Activated CD4-positive, alpha-beta T cell treated with anti-CD3 and anti-CD28 coated beads for 36 hours (primary cell): ENCODE results near the gene ANKRD31. TPM values are rescaled to one million over a fixed set of nuclear protein-coding genes. Genes with fewer than 3 reads are reported as not detected.

Source experiments
- ATAC-seq: fragments of 200-7000 bp; cut with Tn5 transposase; one replicate; pipeline ENCODE4 v1.10.0; 2021; ENCODE audit warnings: mild to moderate bottlenecking, moderate library complexity
- CTCF ChIA-PET: fragments of 350-600 bp; sonication (Branson Sonifier 250); formaldehyde crosslinking; loops from one replicate; lab custom pipeline; 2021; ENCODE audit warnings: antibody characterized with exemption; lab: Charles Lee
- POLR2A ChIA-PET: fragments of 350-600 bp; sonication (Branson Sonifier 250); formaldehyde crosslinking; loops from one replicate; lab custom pipeline; 2021; ENCODE audit warnings: antibody characterized with exemption, inconsistent platforms; lab: Charles Lee
- DNase-seq: peaks from one replicate; pipeline ENCODE4 v3.0.0-alpha.2; 2020
- H3K27ac Mint-ChIP-seq: one replicate; pipeline ENCODE4 v1.8.0; 2021; ENCODE audit warnings: mixed read lengths
- H3K27me3 Mint-ChIP-seq: one replicate; pipeline ENCODE4 v1.8.0; 2021; ENCODE audit warnings: mixed read lengths
- H3K36me3 Mint-ChIP-seq: one replicate; pipeline ENCODE4 v1.8.0; 2021; ENCODE audit warnings: low read depth, mixed read lengths
- H3K4me1 Mint-ChIP-seq: one replicate; pipeline ENCODE4 v1.8.0; 2021; ENCODE audit warnings: mixed read lengths
- H3K4me3 Mint-ChIP-seq: one replicate; pipeline ENCODE4 v1.8.0; 2021; ENCODE audit warnings: mild to moderate bottlenecking, moderate library complexity, mixed read lengths
- H3K9me3 Mint-ChIP-seq: one replicate; pipeline ENCODE4 v1.8.0; 2021; ENCODE audit warnings: low read depth, mixed read lengths
- intact Hi-C, 2 experiments: fragments of 100-400 bp; cut with DNase I in 1 of 2; cut with micrococcal nuclease in 1 of 2; formaldehyde crosslinking; loops; one replicate each; pipeline versions ENCODE4 v1.14.2 to v1.15.1; 2022 to 2024; cut with DNase I, micrococcal nuclease
- total RNA-seq, 2 experiments: library from RNA; stranded (reverse); gene quantifications; one replicate each; pipeline ENCODE4 v1.2.3, GENCODE V29; 2021

Gene ANKRD31
- total RNA-seq, 2 experiments from 2014 or later = 0.66 to 0.67 TPM

GRCh38 chr5:75049456-75050351 is 187.0 kb downstream of the ANKRD31 start:
- Mint-ChIP-seq H3K36me3 (peaks cover 7% of the 10 kb centered on the region), H3K27ac (peak overlapping the region; percentile 26), H3K4me3 (peak overlapping the region; percentile 79), H3K9me3 (no peaks in the 10 kb centered on the region), H3K27me3 (peaks cover under 1% of the 10 kb centered on the region), H3K4me1 (peaks cover 67% of the 10 kb centered on the region)
- peak; percentile 21 for ATAC-seq
- intact Hi-C loops = loop anchor here (1.0 to 5.0 kb wide), 10 partner anchors 183 to 1033 kb away; partner anchors contain the start of genes HMGCR (in 2 of the 2), FAM169A (in 1 of the 2), GFM2 (in 1 of the 2) and HEXB (in 1 of the 2)
- CTCF ChIA-PET = interaction anchor here (0.6 to 4.9 kb wide), 42 partner anchors 8 to 1259 kb away, joined by 3 to 36 read pairs (median 3); partner anchors contain the start of genes ANKRD31 and HMGCR
- POLR2A ChIA-PET = no interaction called here
- peak; percentile 78 for DNase-seq

GRCh38 chr5:75048457-75048953 is 188.2 kb downstream of the ANKRD31 start:
- Mint-ChIP-seq H3K4me1 (peaks cover 66% of the 10 kb centered on the region), H3K4me3 (peak overlapping the region; percentile 45), H3K36me3 (peaks cover 18% of the 10 kb centered on the region), H3K9me3 (no peaks in the 10 kb centered on the region), H3K27me3 (no peaks in the 10 kb centered on the region), H3K27ac (no peak overlapping the region)
- DNase-seq (no peak), ATAC-seq (no peak)
- ChIA-PET CTCF (interaction anchor here (0.7 to 4.9 kb wide), 12 partner anchors 11 to 1261 kb away, joined by 3 to 36 read pairs (median 4); partner anchors contain the start of genes ANKRD31 and HMGCR), POLR2A (interaction anchor here (0.6 kb wide), 2 partner anchors 11 to 621 kb away, joined by 3 to 4 read pairs; no protein-coding TSS in a partner anchor)
- intact Hi-C loops = no loop called here

- Mint-ChIP-seq H3K36me3 (peaks cover 23% of the 10 kb centered on the region), H3K27ac (no peak overlapping the region), H3K4me3 (no peak overlapping the region), H3K9me3 (no peaks in the 10 kb centered on the region), H3K4me1 (peaks cover 66% of the 10 kb centered on the region), H3K27me3 (no peaks in the 10 kb centered on the region)
- POLR2A ChIA-PET = interaction anchor here (0.6 kb wide), 1 partner anchor 275 kb away, joined by 3 read pairs; no protein-coding TSS in a partner anchor
- CTCF ChIA-PET = interaction anchor here (4.3 kb wide), 1 partner anchor 12 kb away, joined by 36 read pairs; no protein-coding TSS in a partner anchor
- ATAC-seq (no peak), DNase-seq (no peak)
- intact Hi-C loops = no loop called here
Observed at GRCh38 chr5:75047356-75047755, 189.3 kb downstream of the ANKRD31 start.

GRCh38 chr5:75046366-75047142 is 190.1 kb downstream of the ANKRD31 start:
- H3K27ac Mint-ChIP-seq = no peak overlapping the region
- DNase-seq = no peak
- intact Hi-C loops = no loop called here
- H3K27me3 Mint-ChIP-seq = no peaks in the 10 kb centered on the region
- ChIA-PET CTCF (interaction anchor here (1.0 to 1.1 kb wide), 2 partner anchors 10 to 11 kb away, joined by 3 read pairs; no protein-coding TSS in a partner anchor), POLR2A (interaction anchor here (0.7 kb wide), 1 partner anchor 1231 kb away, joined by 3 read pairs; no protein-coding TSS in a partner anchor)
- peaks cover 23% of the 10 kb centered on the region for H3K36me3 Mint-ChIP-seq
- H3K9me3 Mint-ChIP-seq = no peaks in the 10 kb centered on the region
- peaks cover 59% of the 10 kb centered on the region for H3K4me1 Mint-ChIP-seq
- ATAC-seq = no peak
- H3K4me3 Mint-ChIP-seq = no peak overlapping the region

GRCh38 chr5:75045071-75045470 is 191.6 kb downstream of the ANKRD31 start:
- peaks cover 44% of the 10 kb centered on the region for H3K4me1 Mint-ChIP-seq
- H3K27ac Mint-ChIP-seq = no peak overlapping the region
- H3K9me3 Mint-ChIP-seq = no peaks in the 10 kb centered on the region
- ATAC-seq = peak; percentile 27
- no peak overlapping the region for H3K4me3 Mint-ChIP-seq
- no peak for DNase-seq
- no peaks in the 10 kb centered on the region for H3K27me3 Mint-ChIP-seq
- ChIA-PET POLR2A (no interaction called here), CTCF (interaction anchor here (0.5 to 0.7 kb wide), 2 partner anchors 123 to 247 kb away, joined by 3 read pairs; no protein-coding TSS in a partner anchor)
- peaks cover 26% of the 10 kb centered on the region for H3K36me3 Mint-ChIP-seq
- intact Hi-C loops = no loop called here

GRCh38 chr5:75044406-75044805 is 192.3 kb downstream of the ANKRD31 start:
- intact Hi-C loops = no loop called here
- Mint-ChIP-seq H3K4me3 (no peak overlapping the region), H3K4me1 (peaks cover 41% of the 10 kb centered on the region), H3K36me3 (peaks cover 26% of the 10 kb centered on the region), H3K27me3 (no peaks in the 10 kb centered on the region), H3K27ac (peak overlapping the region; percentile 27), H3K9me3 (no peaks in the 10 kb centered on the region)
- no peak for ATAC-seq
- POLR2A ChIA-PET = no interaction called here
- CTCF ChIA-PET = interaction anchor here (0.7 kb wide), 1 partner anchor 248 kb away, joined by 3 read pairs; no protein-coding TSS in a partner anchor
- no peak for DNase-seq

GRCh38 chr5:75043633-75044264 is 192.9 kb downstream of the ANKRD31 start:
- intact Hi-C loops = no loop called here
- ATAC-seq = no peak
- Mint-ChIP-seq H3K4me3 (no peak overlapping the region), H3K4me1 (peaks cover 34% of the 10 kb centered on the region), H3K27ac (no peak overlapping the region), H3K9me3 (no peaks in the 10 kb centered on the region), H3K27me3 (no peaks in the 10 kb centered on the region), H3K36me3 (peaks cover 28% of the 10 kb centered on the region)
- ChIA-PET POLR2A (no interaction called here), CTCF (no interaction called here)
- DNase-seq = no peak

GRCh38 chr5:75042522-75042921 is 194.2 kb downstream of the ANKRD31 start:
- intact Hi-C loops = no loop called here
- Mint-ChIP-seq H3K27me3 (no peaks in the 10 kb centered on the region), H3K4me3 (no peak overlapping the region), H3K27ac (no peak overlapping the region), H3K9me3 (no peaks in the 10 kb centered on the region), H3K36me3 (peaks cover 28% of the 10 kb centered on the region), H3K4me1 (peaks cover 24% of the 10 kb centered on the region)
- ChIA-PET CTCF (interaction anchor here (1.2 to 1.9 kb wide), 3 partner anchors 8 to 94 kb away, joined by 3 to 9 read pairs (median 3); partner anchors contain the start of gene GCNT4), POLR2A (no interaction called here)
- ATAC-seq (no peak), DNase-seq (no peak)

- H3K4me1 Mint-ChIP-seq = peaks cover 34% of the 10 kb centered on the region
- DNase-seq = no peak
- no peaks in the 10 kb centered on the region for H3K9me3 Mint-ChIP-seq
- no peak overlapping the region for H3K4me3 Mint-ChIP-seq
- intact Hi-C loops = no loop called here
- peaks cover 26% of the 10 kb centered on the region for H3K36me3 Mint-ChIP-seq
- no peak overlapping the region for H3K27ac Mint-ChIP-seq
- ChIA-PET CTCF (interaction anchor here (1.0 to 1.9 kb wide), 3 partner anchors 10 to 196 kb away, joined by 3 to 9 read pairs (median 5); partner anchors contain the start of gene ANKRD31), POLR2A (no interaction called here)
- H3K27me3 Mint-ChIP-seq = no peaks in the 10 kb centered on the region
- no peak for ATAC-seq
Observed at GRCh38 chr5:75040973-75041372, 195.7 kb downstream of the ANKRD31 start.

GRCh38 chr5:75037106-75037505 is 199.6 kb downstream of the ANKRD31 start:
- peak; percentile 53 for DNase-seq
- peak; percentile 89 for ATAC-seq
- Mint-ChIP-seq H3K4me3 (no peak overlapping the region), H3K36me3 (peaks cover 6% of the 10 kb centered on the region), H3K27ac (no peak overlapping the region), H3K27me3 (no peaks in the 10 kb centered on the region), H3K4me1 (peaks cover 47% of the 10 kb centered on the region), H3K9me3 (no peaks in the 10 kb centered on the region)
- intact Hi-C loops = no loop called here
- ChIA-PET CTCF (interaction anchor here (0.7 to 1.1 kb wide), 7 partner anchors 9 to 300 kb away, joined by 3 to 5 read pairs (median 3); partner anchors contain the start of gene HMGCR), POLR2A (no interaction called here)
